AG04450 (cell line): Measurements from ENCODE around the gene CD79B. TPM values are rescaled to one million over a fixed set of nuclear protein-coding genes. Genes with fewer than 3 reads are reported as not detected.

Experiments
- CTCF ChIA-PET: fragments of 300-600, 350-600 bp; formaldehyde crosslinking; extraction: SDS; loops from one replicate; lab custom pipeline; 2022; ENCODE audit warnings: antibody characterized with exemption, inconsistent platforms; lab: Charles Lee
- POLR2A ChIA-PET: fragments of 350-600 bp; formaldehyde crosslinking; extraction: SDS; loops from one replicate; lab custom pipeline; 2021; ENCODE audit warnings: antibody characterized with exemption, inconsistent platforms; lab: Yijun Ruan, JAX
- DNase-seq: peaks from one replicate; pipeline ENCODE4 v3.0.0-alpha.2; 2011; ENCODE audit warnings: low read depth, low spot score
- H3K27ac ChIP-seq: one replicate; pipeline ENCODE4 v1.5.1; 2012; ENCODE audit warnings: low read depth, low read length, control low read depth
- H3K27me3 ChIP-seq: one replicate; pipeline ENCODE4 v1.6.0; 2012; ENCODE audit warnings: low read length; ENCODE audit not compliant: control insufficient read depth, insufficient read depth
- H3K4me3 ChIP-seq: 2 replicates; pipeline ENCODE4 v1.5.1; 2011; ENCODE audit warnings: mild to moderate bottlenecking, low read depth, low read length, control low read depth
- H3K9me3 ChIP-seq: 2 replicates; pipeline ENCODE4 v1.5.1; 2012; ENCODE audit warnings: low read length; ENCODE audit not compliant: control insufficient read depth, insufficient read depth
- polyA plus RNA-seq: library from polyadenylated mRNA; depleted of rRNA; stranded (reverse); fragments of >200 nt; gene quantifications from 2 replicates; pipeline ENCODE4 v1.2.3, GENCODE V29; 2011
- TF ChIP-seq, protein P1 (sequence below): IDR thresholded peaks from 2 replicates; pipeline ENCODE4 v1.5.1; 2011; ENCODE audit warnings: low read depth, low read length, control low read depth, inconsistent platforms

Gene CD79B
- polyA plus RNA-seq, 1 experiment: not detected

DNA sequence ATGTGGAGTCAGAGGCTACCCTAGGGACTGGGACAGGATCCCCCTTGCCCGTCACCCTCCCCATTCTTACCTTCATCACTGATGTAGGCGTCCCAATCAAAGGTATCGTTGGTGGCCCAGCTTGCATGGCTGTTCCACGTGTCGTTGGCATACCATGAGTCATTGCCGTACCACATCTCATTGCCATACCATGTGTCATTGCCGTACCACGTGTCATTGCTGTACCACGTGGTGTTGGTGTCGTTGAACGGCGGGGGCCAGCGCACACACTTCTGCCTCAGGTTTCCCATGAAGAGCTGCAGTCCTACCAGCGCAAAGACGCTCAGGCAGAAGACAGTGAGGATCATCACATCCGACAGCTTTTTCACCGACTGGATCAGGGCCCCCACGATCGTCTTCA is 35.8 kb upstream of the CD79B start:
- Histone ChIP-seq H3K27me3 (peaks cover 12% of the 10 kb centered on the region), H3K9me3 (no peaks in the 10 kb centered on the region; the same call in 1 of the 2 replicates), H3K27ac (no peak overlapping the region), H3K4me3 (no peak overlapping the region)
- CTCF ChIA-PET: interaction anchor here (1.0 to 2.0 kb wide), 2 partner anchors 50 to 61 kb away, joined by 3 to 7 read pairs; partner anchors contain the start of gene GH1
- DNase-seq: no peak
- TF ChIP-seq, protein P1, sequence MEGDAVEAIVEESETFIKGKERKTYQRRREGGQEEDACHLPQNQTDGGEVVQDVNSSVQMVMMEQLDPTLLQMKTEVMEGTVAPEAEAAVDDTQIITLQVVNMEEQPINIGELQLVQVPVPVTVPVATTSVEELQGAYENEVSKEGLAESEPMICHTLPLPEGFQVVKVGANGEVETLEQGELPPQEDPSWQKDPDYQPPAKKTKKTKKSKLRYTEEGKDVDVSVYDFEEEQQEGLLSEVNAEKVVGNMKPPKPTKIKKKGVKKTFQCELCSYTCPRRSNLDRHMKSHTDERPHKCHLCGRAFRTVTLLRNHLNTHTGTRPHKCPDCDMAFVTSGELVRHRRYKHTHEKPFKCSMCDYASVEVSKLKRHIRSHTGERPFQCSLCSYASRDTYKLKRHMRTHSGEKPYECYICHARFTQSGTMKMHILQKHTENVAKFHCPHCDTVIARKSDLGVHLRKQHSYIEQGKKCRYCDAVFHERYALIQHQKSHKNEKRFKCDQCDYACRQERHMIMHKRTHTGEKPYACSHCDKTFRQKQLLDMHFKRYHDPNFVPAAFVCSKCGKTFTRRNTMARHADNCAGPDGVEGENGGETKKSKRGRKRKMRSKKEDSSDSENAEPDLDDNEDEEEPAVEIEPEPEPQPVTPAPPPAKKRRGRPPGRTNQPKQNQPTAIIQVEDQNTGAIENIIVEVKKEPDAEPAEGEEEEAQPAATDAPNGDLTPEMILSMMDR: no peak
- POLR2A ChIA-PET: interaction anchor here (0.6 kb wide), 1 partner anchor 31 kb away, joined by 3 read pairs; no protein-coding TSS in a partner anchor

DNA sequence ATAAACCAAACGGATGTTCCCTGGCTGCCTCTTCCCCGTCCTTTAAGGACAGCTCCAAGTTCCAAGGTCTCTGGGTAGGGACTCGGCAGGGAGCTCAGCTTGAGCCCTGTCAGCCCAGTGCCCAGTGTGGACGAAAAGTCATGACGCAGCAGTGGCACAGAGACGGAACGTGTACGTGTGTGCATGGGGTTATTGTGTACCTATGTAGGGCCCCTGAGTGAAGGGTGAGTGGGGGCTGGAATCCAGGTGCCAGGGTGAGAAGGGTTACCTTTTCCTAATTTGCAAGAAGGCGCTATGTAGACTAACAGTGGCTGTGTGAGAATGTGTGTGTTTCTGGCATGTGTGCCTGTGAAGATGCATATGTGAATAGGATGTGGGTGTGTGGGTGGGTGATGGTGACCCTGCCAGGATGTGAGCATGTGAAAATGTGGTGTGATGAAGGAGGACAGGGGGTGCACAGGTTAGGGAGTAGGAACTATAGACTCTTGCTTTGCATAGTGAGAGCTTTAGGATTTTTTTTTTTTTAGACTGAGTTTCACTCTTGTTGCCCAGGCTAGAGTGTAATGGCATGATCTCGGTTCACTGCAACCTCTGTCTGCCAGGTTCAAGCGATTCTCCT is 34.6 kb upstream of the CD79B start:
- TF ChIP-seq, protein P1: no peak
- peaks cover 3% of the 10 kb centered on the region; the same call in 1 of the 2 replicates for H3K9me3 ChIP-seq
- ChIA-PET CTCF (interaction anchor here (0.6 to 1.0 kb wide), 2 partner anchors 52 to 62 kb away, joined by 3 to 4 read pairs; no protein-coding TSS in a partner anchor), POLR2A (interaction anchor here (0.6 kb wide), 1 partner anchor 230 kb away, joined by 3 read pairs; no protein-coding TSS in a partner anchor)
- no peak for DNase-seq
- H3K27ac ChIP-seq: no peak overlapping the region
- H3K27me3 ChIP-seq: peaks cover 12% of the 10 kb centered on the region
- no peak overlapping the region for H3K4me3 ChIP-seq

DNA sequence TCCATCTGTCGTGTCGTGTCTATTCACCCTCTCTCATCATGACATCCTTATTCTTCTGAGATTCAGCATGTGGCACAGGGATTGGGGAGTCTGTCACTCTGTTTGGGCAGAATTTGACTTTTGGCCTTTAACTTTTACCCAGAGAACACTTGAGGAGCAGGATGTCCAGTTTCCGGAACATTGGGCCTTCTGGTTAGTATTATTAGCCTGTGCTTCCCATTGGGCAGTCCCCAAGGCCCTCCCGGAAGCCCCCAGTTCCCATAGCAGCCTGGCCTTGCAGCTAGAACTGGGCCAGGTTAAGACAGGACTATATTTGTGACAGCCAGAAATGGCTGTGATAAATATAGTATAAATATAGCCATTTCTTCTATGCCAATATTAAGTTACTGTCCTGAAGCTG is 31.0 kb upstream of the CD79B start:
- POLR2A ChIA-PET: no interaction called here
- no peak overlapping the region for H3K4me3 ChIP-seq
- CTCF ChIA-PET: interaction anchor here (0.7 kb wide), 1 partner anchor 16 kb away, joined by 3 read pairs; no protein-coding TSS in a partner anchor
- TF ChIP-seq, protein P1: no peak
- peaks cover 5% of the 10 kb centered on the region; the same call in 1 of the 2 replicates for H3K9me3 ChIP-seq
- peaks cover 12% of the 10 kb centered on the region for H3K27me3 ChIP-seq
- no peak overlapping the region for H3K27ac ChIP-seq
- DNase-seq: no peak

DNA sequence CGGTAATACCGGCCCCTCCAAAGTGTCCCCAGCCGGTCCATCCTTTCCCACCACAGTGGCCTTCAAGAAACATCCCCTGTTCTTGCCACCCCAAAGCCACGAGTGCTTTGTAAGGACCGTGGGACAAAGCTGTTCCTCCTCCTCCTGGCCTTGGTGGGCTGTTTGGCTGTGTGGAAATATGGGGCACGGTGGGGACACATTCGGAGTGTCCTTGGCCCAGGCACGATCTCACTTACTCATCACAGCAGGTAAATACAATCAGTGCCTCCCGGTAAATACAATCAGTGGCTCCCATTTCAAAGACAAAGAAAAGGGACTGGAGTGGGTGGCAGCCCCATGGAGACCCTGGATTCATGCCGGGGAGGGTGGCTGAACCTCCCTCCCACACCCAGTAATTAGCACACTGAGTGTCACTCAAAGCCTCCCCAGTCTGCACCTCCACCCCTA is 30.2 kb upstream of the CD79B start:
- Histone ChIP-seq H3K4me3 (no peak overlapping the region), H3K9me3 (peaks cover 5% of the 10 kb centered on the region; the same call in 1 of the 2 replicates), H3K27me3 (peaks cover 9% of the 10 kb centered on the region), H3K27ac (no peak overlapping the region)
- ChIA-PET POLR2A (interaction anchor here (0.6 kb wide), 1 partner anchor 30 kb away, joined by 4 read pairs; no protein-coding TSS in a partner anchor), CTCF (interaction anchor here (1.6 to 1.7 kb wide), 2 partner anchors 15 to 43 kb away, joined by 6 to 8 read pairs; no protein-coding TSS in a partner anchor)
- TF ChIP-seq, protein P1: no peak
- DNase-seq: no peak
